ENCODE data around the gene TJP3. TPM values are rescaled to one million over a fixed set of nuclear protein-coding genes. Genes with fewer than 3 reads are reported as not detected.
"Not testable (repeated sequence)": the region's sequence is repeated elsewhere in the genome, so short reads cannot be mapped to it uniquely, and the experiment has no call there.

Gene TJP3
- total and polyA plus RNA-seq, 3 experiments from 2014 or later: 1.5 to 16.2 (median 1.7) TPM

DNA sequence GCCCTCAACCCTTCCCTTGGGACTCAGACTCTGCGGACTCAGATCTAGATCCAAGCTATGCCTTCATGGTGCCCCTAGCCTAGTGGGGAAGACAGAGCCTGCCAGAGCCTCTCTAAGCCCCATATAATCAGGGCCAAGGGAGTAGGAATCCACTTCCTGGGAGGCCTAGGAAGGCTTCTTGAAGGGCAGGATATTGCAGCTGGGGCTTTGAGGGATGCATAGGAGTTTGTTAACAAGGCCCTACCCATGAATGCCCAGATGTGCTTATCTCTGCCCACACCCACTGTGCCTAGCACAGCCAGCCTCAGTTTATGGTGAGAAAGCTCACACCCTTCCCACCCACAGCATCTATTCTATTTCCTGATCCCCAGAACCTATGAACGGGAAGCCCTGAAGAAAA, 42.0 kb downstream of the TJP3 start:
- POLR2A ChIA-PET: interaction anchor here (0.6 kb wide), 1 partner anchor 13 kb away, joined by 3 read pairs; no protein-coding TSS in a partner anchor
- Histone ChIP-seq H3K9me3 (ENCODE audit: low read length) (no peaks in the 10 kb centered on the region), H3K4me3 (ENCODE audit: low read length) (no peak overlapping the region), H3K27me3 (ENCODE audit: insufficient read depth, low read length, poor library complexity, severe bottlenecking) (no peaks in the 10 kb centered on the region), H3K4me1 (ENCODE audit: insufficient read depth, low read length) (no peaks in the 10 kb centered on the region), H3K36me3 (ENCODE audit: insufficient read depth, low read length) (peaks cover 17% of the 10 kb centered on the region), H3K27ac (ENCODE audit: low read depth, low read length) (no peak overlapping the region)
- no peak for DNase-seq
- Mint-ChIP-seq H3K27me3 (no peaks in the 10 kb centered on the region), H3K9me3 (no peaks in the 10 kb centered on the region), H3K27ac (no peak overlapping the region), H3K36me3 (peaks cover 3 to 46% (median 7%) of the 10 kb centered on the region in 3 donors), H3K4me1 (peaks cover 5 to 8% (median 6%) of the 10 kb centered on the region in 3 donors), H3K4me3 (no peak overlapping the region)
- CTCF ChIA-PET: interaction anchor here (1.9 kb wide), 1 partner anchor 12 kb away, joined by 4 read pairs; the partner anchor contains the start of gene MRPL54

DNA sequence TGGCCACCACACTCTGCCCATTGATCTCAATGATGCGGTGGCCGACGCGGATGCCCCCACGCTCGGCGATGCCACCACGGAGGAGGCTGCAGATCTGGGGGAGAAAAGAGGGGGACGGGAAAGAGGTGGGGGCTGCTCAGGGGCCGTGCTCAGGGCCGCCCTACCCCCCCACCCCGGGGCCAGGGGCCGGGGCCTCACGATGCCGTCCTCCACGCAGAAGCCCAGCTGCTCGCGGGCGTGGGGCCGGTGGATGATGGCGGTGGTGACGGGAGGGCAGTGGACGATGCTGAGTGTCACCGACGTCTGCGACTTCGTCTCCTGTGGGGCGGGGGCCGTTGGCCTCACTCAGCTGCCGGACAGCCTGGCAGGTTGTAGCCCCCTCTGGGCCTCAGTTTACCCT, 43.1 kb downstream of the TJP3 start:
- ChIA-PET CTCF (interaction anchor here (1.2 kb wide), 1 partner anchor 71 kb away, joined by 3 read pairs; no protein-coding TSS in a partner anchor), POLR2A (no interaction called here)

DNA sequence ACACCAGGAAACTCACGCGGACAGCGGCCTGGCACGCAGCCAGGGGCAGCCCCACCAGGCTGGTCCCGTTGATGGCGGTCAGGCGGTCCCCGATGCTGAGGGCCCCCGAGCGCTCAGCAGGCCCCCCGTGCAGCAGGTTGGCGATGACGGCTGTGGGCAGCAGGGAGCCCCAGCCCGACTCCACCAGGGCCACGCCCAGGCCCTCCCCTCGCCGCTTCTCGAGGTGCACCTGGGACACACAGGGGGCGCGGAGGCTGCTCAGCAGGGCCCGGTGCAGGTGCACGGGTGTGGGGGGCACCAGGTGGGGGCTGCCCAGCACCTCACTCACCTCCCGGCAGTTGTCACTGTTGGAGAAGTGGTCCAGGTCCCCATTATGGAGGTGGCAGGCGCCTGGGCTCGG, 44.3 kb downstream of the TJP3 start:
- peaks cover 15 to 22% (median 17%) of the 10 kb centered on the region in 3 donors for H3K4me1 Mint-ChIP-seq
- H3K27ac Mint-ChIP-seq: no peak overlapping the region
- ChIA-PET CTCF (interaction anchor here (1.2 kb wide), 1 partner anchor 70 kb away, joined by 3 read pairs; no protein-coding TSS in a partner anchor), POLR2A (interaction anchor here (1.5 kb wide), 1 partner anchor 10 kb away, joined by 5 read pairs; the partner anchor contains the start of gene MRPL54)
- Histone ChIP-seq H3K27ac (ENCODE audit: low read depth, low read length) (no peak overlapping the region), H3K36me3 (ENCODE audit: insufficient read depth, low read length) (peaks cover 17% of the 10 kb centered on the region), H3K4me3 (ENCODE audit: low read length) (no peak overlapping the region), H3K9me3 (ENCODE audit: low read length) (no peaks in the 10 kb centered on the region), H3K4me1 (ENCODE audit: insufficient read depth, low read length) (no peaks in the 10 kb centered on the region), H3K27me3 (ENCODE audit: insufficient read depth, low read length, poor library complexity, severe bottlenecking) (no peaks in the 10 kb centered on the region)
- peaks cover 5 to 63% (median 7%) of the 10 kb centered on the region in 3 donors for H3K36me3 Mint-ChIP-seq
- DNase-seq: no peak
- H3K4me3 Mint-ChIP-seq: no peak overlapping the region
- H3K9me3 Mint-ChIP-seq: no peaks in the 10 kb centered on the region
- no peaks in the 10 kb centered on the region for H3K27me3 Mint-ChIP-seq

More for the DNA sequence above, 43.1 kb downstream of the TJP3 start:
- H3K27me3 Mint-ChIP-seq: no peaks in the 10 kb centered on the region
- Histone ChIP-seq H3K4me3 (ENCODE audit: low read length) (no peak overlapping the region), H3K9me3 (ENCODE audit: low read length) (no peaks in the 10 kb centered on the region), H3K36me3 (ENCODE audit: insufficient read depth, low read length) (peaks cover 17% of the 10 kb centered on the region), H3K27ac (ENCODE audit: low read depth, low read length) (no peak overlapping the region), H3K4me1 (ENCODE audit: insufficient read depth, low read length) (no peaks in the 10 kb centered on the region), H3K27me3 (ENCODE audit: insufficient read depth, low read length, poor library complexity, severe bottlenecking) (no peaks in the 10 kb centered on the region)
- H3K36me3 Mint-ChIP-seq: peaks cover 5 to 54% (median 7%) of the 10 kb centered on the region in 3 donors
- H3K4me3 Mint-ChIP-seq: no peak overlapping the region
- H3K27ac Mint-ChIP-seq: no peak overlapping the region
- H3K9me3 Mint-ChIP-seq: no peaks in the 10 kb centered on the region
- DNase-seq: no peak
- H3K4me1 Mint-ChIP-seq: peaks cover 10 to 15% (median 12%) of the 10 kb centered on the region in 3 donors

DNA sequence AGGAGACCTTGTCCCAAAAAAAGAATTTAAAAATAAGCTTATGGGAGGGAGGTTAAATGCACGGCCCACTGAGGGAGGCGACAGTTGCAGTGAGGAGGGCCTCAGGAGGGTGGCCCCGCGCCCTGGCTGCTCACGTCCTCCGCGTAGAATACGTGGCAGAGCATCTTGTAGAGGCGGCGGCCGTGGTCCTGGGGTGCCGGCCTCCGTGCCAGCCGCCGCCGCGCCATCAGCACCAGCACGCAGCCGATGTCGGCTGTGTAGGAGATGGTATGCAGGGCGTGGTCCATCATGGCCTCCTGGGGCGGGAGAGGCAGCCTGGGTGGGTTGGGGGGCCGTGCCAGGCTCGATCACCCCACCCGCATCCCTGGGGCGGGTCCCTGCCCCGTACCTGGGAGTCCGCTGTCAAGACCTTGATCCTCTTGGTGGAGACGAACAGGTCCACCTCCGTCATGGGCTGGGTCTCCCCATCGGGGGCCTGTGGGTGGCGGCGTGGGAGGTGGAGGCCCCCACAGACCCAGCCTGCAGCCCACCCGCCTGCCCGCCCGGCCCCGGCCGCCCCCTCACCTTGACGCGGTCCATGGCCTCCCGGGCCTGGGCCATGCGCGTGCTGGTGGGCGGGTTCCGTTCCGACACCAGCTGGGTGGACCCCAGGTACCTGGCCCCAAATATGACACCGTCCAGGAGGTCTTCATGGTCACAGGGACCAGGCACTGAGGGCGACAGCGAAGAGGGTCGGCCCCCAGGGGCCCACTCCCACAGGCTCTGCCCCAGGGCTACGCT, 45.6 kb downstream of the TJP3 start:
- H3K4me3 Mint-ChIP-seq: peak overlapping the region in 1 of 7 donors; percentile 32
- no peak for DNase-seq
- no peak overlapping the region for H3K4me3 ChIP-seq (ENCODE audit: low read length)
- peaks cover 17% of the 10 kb centered on the region for H3K36me3 ChIP-seq (ENCODE audit: insufficient read depth, low read length)
- ChIA-PET CTCF (no interaction called here), POLR2A (no interaction called here)
- H3K4me1 Mint-ChIP-seq: peaks cover 15 to 33% (median 17%) of the 10 kb centered on the region in 3 donors
- H3K9me3 Mint-ChIP-seq: no peaks in the 10 kb centered on the region
- no peak overlapping the region for H3K27ac Mint-ChIP-seq
- peaks cover 2% of the 10 kb centered on the region for H3K4me1 ChIP-seq (ENCODE audit: insufficient read depth, low read length)
- no peak overlapping the region for H3K27ac ChIP-seq (ENCODE audit: low read depth, low read length)
- H3K36me3 Mint-ChIP-seq: peaks cover 5 to 73% (median 7%) of the 10 kb centered on the region in 3 donors
- no peaks in the 10 kb centered on the region for H3K9me3 ChIP-seq (ENCODE audit: low read length)
- H3K27me3 ChIP-seq (ENCODE audit: insufficient read depth, low read length, poor library complexity, severe bottlenecking): no peaks in the 10 kb centered on the region
- no peaks in the 10 kb centered on the region for H3K27me3 Mint-ChIP-seq

DNA sequence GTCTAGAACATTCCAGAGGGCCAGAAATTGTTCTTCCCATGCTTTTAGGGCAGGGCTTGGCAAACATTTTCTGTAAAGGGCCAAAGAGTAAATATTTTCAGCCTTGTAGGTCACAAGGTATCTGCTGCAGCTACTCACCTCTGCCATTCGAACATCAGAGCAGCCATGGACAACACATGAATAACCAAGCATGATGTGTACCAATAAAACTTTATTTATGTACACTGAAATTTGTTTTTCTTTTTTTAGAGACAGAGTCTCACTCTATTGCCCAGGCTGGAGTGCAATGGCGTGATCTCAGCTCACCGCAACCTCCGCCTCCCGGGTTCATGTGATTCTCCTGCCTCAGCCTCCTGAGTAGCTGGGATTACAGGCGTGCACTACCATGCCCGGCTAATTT, 49.5 kb downstream of the TJP3 start:
- Mint-ChIP-seq H3K36me3 (peaks cover 0 to 69% (median 2%) of the 10 kb centered on the region in 3 donors), H3K4me3 (peak overlapping the region in 1 of 7 donors; percentile 32), H3K4me1 (peaks cover 42 to 70% (median 46%) of the 10 kb centered on the region in 3 donors)
- CTCF ChIA-PET: interaction anchor here (1.6 to 9.5 kb wide), 2 partner anchors 36 to 65 kb away, joined by 4 to 63 read pairs; no protein-coding TSS in a partner anchor
- H3K9me3 ChIP-seq (ENCODE audit: low read length); H3K27me3 ChIP-seq (ENCODE audit: insufficient read depth, low read length, poor library complexity, severe bottlenecking); POLR2A ChIA-PET; H3K27ac ChIP-seq (ENCODE audit: low read depth, low read length); H3K4me3 ChIP-seq (ENCODE audit: low read length); DNase-seq; H3K9me3 Mint-ChIP-seq; H3K36me3 ChIP-seq (ENCODE audit: insufficient read depth, low read length); H3K27ac Mint-ChIP-seq; H3K27me3 Mint-ChIP-seq: not testable (repeated sequence)
- peaks cover 31% of the 10 kb centered on the region for H3K4me1 ChIP-seq (ENCODE audit: insufficient read depth, low read length)

DNA sequence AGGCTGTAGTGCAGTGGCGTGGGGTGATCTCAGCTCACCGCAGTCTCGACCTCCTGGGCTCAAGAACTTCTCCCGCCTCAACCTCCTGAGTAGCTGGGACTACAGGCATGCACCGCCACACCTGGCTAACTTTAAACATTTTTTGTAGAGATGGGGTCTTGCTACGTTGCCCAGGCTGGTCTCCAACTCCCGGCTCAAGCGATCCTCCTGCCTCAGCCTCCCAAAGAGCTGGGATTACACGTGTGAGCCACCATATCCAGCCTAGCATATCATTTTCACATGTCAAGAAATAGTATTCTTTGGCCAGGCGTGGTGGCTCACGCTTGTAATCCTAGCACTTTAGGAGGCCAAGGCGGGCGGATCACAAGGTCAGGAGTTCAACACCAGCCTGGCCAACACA, 50.1 kb downstream of the TJP3 start:
- H3K36me3 Mint-ChIP-seq: peaks cover 0 to 68% (median 4%) of the 10 kb centered on the region in 3 donors
- H3K27me3 ChIP-seq (ENCODE audit: insufficient read depth, low read length, poor library complexity, severe bottlenecking); H3K27ac ChIP-seq (ENCODE audit: low read depth, low read length); H3K4me3 ChIP-seq (ENCODE audit: low read length); POLR2A ChIA-PET; DNase-seq; H3K9me3 Mint-ChIP-seq; H3K36me3 ChIP-seq (ENCODE audit: insufficient read depth, low read length); H3K27me3 Mint-ChIP-seq; H3K9me3 ChIP-seq (ENCODE audit: low read length): not testable (repeated sequence)
- H3K4me1 ChIP-seq (ENCODE audit: insufficient read depth, low read length): peaks cover 35% of the 10 kb centered on the region
- peak overlapping the region in 3 of 7 donors; percentile 11 to 63 (median 12) for H3K4me3 Mint-ChIP-seq
- H3K4me1 Mint-ChIP-seq: peaks cover 48 to 76% (median 52%) of the 10 kb centered on the region in 3 donors
- CTCF ChIA-PET: interaction anchor here (1.6 to 9.5 kb wide), 2 partner anchors 36 to 64 kb away, joined by 4 to 63 read pairs; no protein-coding TSS in a partner anchor
- peak overlapping the region in 1 of 8 donors; percentile 66 for H3K27ac Mint-ChIP-seq

DNA sequence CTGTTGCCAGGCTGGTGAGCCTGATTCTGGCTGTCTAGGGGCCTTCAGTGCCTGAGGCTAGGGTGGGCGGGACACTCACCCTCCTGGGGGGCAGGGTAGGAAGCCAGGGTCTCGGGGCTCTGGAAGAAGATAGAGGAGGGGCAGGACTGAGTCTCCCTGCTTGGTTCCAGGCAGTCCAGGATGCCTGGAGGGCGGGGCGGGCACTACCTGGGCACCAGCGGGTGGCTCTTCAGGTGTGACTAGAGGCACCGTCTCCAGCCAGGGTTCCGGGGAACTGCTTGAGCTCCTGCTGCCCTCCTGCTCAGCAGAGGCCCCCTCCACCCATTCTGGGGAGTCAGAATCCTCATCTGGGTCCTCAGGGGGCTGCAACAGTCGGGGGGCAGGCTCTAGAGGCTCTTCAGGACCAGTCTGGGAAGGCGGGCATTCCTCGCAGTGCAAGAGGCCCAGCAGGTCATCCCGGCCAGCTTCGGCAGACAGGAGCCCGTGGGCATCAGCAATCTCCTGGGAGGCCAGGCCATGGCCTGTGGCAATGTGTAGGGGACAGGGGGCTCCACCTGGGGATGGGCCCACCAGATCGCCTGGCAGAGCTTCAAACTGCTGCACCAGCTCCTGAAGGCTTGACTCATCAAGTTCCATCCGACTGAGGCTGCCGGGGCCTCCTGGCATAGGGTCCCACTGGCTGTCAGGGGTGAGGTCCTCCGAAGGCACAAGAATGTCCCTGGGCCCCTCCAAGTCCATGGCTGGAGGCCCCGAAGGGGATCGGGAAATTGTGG, 51.5 kb downstream of the TJP3 start:
- H3K27me3 Mint-ChIP-seq: peaks cover 0 to 7% of the 10 kb centered on the region in 2 donors

More for the DNA sequence above, 51.5 kb downstream of the TJP3 start:
- H3K4me3 ChIP-seq (ENCODE audit: low read length): no peak overlapping the region
- H3K36me3 Mint-ChIP-seq: peaks cover 0 to 58% (median 4%) of the 10 kb centered on the region in 3 donors
- peaks cover 47 to 75% (median 53%) of the 10 kb centered on the region in 3 donors for H3K4me1 Mint-ChIP-seq
- H3K27me3 ChIP-seq (ENCODE audit: insufficient read depth, low read length, poor library complexity, severe bottlenecking): no peaks in the 10 kb centered on the region
- no peaks in the 10 kb centered on the region for H3K36me3 ChIP-seq (ENCODE audit: insufficient read depth, low read length)
- DNase-seq: no peak
- H3K27ac ChIP-seq (ENCODE audit: low read depth, low read length): no peak overlapping the region
- H3K4me1 ChIP-seq (ENCODE audit: insufficient read depth, low read length): peaks cover 37% of the 10 kb centered on the region
- H3K9me3 Mint-ChIP-seq: peaks cover 0 to 4% (median 0%) of the 10 kb centered on the region in 5 donors
- H3K9me3 ChIP-seq (ENCODE audit: low read length): no peaks in the 10 kb centered on the region
- peak overlapping the region; percentile 44 to 98 (median 97) for H3K4me3 Mint-ChIP-seq
- H3K27ac Mint-ChIP-seq: peak overlapping the region in 6 of 8 donors; percentile 7 to 99 (median 70)
- ChIA-PET CTCF (interaction anchor here (0.7 to 9.5 kb wide), 2 partner anchors 25 to 63 kb away, joined by 3 to 63 read pairs; no protein-coding TSS in a partner anchor), POLR2A (interaction anchor here (0.6 to 1.9 kb wide), 2 partner anchors 36 to 62 kb away, joined by 3 to 8 read pairs; no protein-coding TSS in a partner anchor)
